ENCODE results near the gene PKHD1. TPM values are rescaled to one million over a fixed set of nuclear protein-coding genes. Genes with fewer than 3 reads are reported as not detected.

PKHD1 gene
- total RNA-seq, 2 donors from 2014 or later: not detected

GRCh38 chr6:52015953-52016352 lies 71.5 kb downstream of the PKHD1 start:
- Histone ChIP-seq H3K4me1 (no peaks in the 10 kb centered on the region), H3K36me3 (no peaks in the 10 kb centered on the region), H3K4me3 (no peak overlapping the region), H3K27ac (no peak overlapping the region), H3K27me3 (no peaks in the 10 kb centered on the region), H3K9me3 (no peaks in the 10 kb centered on the region)
- no peak for DNase-seq (ENCODE audit: low spot score)
- no peak for TF ChIP-seq CTCF (IDR thresholded peaks at IDR 0.05)

- no peaks in the 10 kb centered on the region for H3K36me3 ChIP-seq
- H3K27ac ChIP-seq: no peak overlapping the region
- H3K4me1 ChIP-seq: no peaks in the 10 kb centered on the region
- H3K9me3 ChIP-seq: no peaks in the 10 kb centered on the region
- no peak for TF ChIP-seq CTCF (IDR thresholded peaks at IDR 0.05)
- H3K4me3 ChIP-seq: no peak overlapping the region
- no peak for DNase-seq (ENCODE audit: low spot score)
- H3K27me3 ChIP-seq: no peaks in the 10 kb centered on the region
Observed at GRCh38 chr6:52014391-52014790, 73.0 kb downstream of the PKHD1 start.

GRCh38 chr6:52013035-52013434 lies 74.4 kb downstream of the PKHD1 start:
- no peaks in the 10 kb centered on the region for H3K4me1 ChIP-seq
- H3K27me3 ChIP-seq: no peaks in the 10 kb centered on the region
- TF ChIP-seq CTCF (IDR thresholded peaks at IDR 0.05): no peak
- no peak overlapping the region for H3K4me3 ChIP-seq
- H3K9me3 ChIP-seq: no peaks in the 10 kb centered on the region
- no peak overlapping the region for H3K27ac ChIP-seq
- no peak for DNase-seq (ENCODE audit: low spot score)
- H3K36me3 ChIP-seq: no peaks in the 10 kb centered on the region

GRCh38 chr6:52012582-52012981 lies 74.8 kb downstream of the PKHD1 start:
- no peaks in the 10 kb centered on the region for H3K4me1 ChIP-seq
- no peak for DNase-seq (ENCODE audit: low spot score)
- no peak overlapping the region for H3K27ac ChIP-seq
- no peaks in the 10 kb centered on the region for H3K36me3 ChIP-seq
- no peaks in the 10 kb centered on the region for H3K9me3 ChIP-seq
- H3K4me3 ChIP-seq: no peak overlapping the region
- H3K27me3 ChIP-seq: no peaks in the 10 kb centered on the region
- TF ChIP-seq CTCF (IDR thresholded peaks at IDR 0.05): no peak

GRCh38 chr6:52010806-52011205 lies 76.6 kb downstream of the PKHD1 start:
- no peak for DNase-seq (ENCODE audit: low spot score)
- Histone ChIP-seq H3K27me3 (no peaks in the 10 kb centered on the region), H3K4me3 (no peak overlapping the region), H3K36me3 (no peaks in the 10 kb centered on the region), H3K27ac (no peak overlapping the region), H3K4me1 (no peaks in the 10 kb centered on the region), H3K9me3 (no peaks in the 10 kb centered on the region)
- TF ChIP-seq CTCF (IDR thresholded peaks at IDR 0.05): no peak

GRCh38 chr6:52010145-52010544 lies 77.3 kb downstream of the PKHD1 start:
- DNase-seq (ENCODE audit: low spot score): no peak
- TF ChIP-seq CTCF (IDR thresholded peaks at IDR 0.05): no peak
- H3K4me3 ChIP-seq: no peak overlapping the region
- no peaks in the 10 kb centered on the region for H3K36me3 ChIP-seq
- no peaks in the 10 kb centered on the region for H3K4me1 ChIP-seq
- no peaks in the 10 kb centered on the region for H3K27me3 ChIP-seq
- H3K9me3 ChIP-seq: no peaks in the 10 kb centered on the region
- no peak overlapping the region for H3K27ac ChIP-seq

All from right atrium auricular region (tissue), 2 donors.